ENCODE data around the gene CNOT6.

CNOT6 gene

GRCh38 chr5:180606215-180606785 is 112.1 kb downstream of the CNOT6 start:
- H3K4me2 ChIP-seq (ENCODE audit: low read length): no peak overlapping the region
- no peaks in the 10 kb centered on the region for H3K79me2 ChIP-seq (ENCODE audit: insufficient read depth, low read length)
- no peaks in the 10 kb centered on the region for H3K27me3 ChIP-seq (ENCODE audit: insufficient read depth, low read length)
- H3K27ac ChIP-seq (ENCODE audit: low read depth, low read length, poor library complexity, severe bottlenecking): no peak overlapping the region
- TF ChIP-seq EZH2 (IDR thresholded peaks at IDR 0.05; ENCODE audit: borderline replicate concordance, low read length) (no peak), CTCF (IDR thresholded peaks at IDR 0.05; ENCODE audit: low read length) (no peak)
- no peaks in the 10 kb centered on the region for H3K4me1 ChIP-seq (ENCODE audit: insufficient read depth, low read length, severe bottlenecking)
- H3K4me3 ChIP-seq (ENCODE audit: low read depth, low read length, poor library complexity, severe bottlenecking): no peak overlapping the region
- H3K9me2 ChIP-seq (ENCODE audit: low read depth, low read length): no peaks in the 10 kb centered on the region
- H2AFZ ChIP-seq (ENCODE audit: low read length): no peak overlapping the region
- H4K20me1 ChIP-seq (ENCODE audit: insufficient read depth, low read length): no peaks in the 10 kb centered on the region
- no peak overlapping the region for H3K9ac ChIP-seq (ENCODE audit: low read length)
- H3K9me3 ChIP-seq (ENCODE audit: low read length): no peaks in the 10 kb centered on the region
- H3K36me3 ChIP-seq (ENCODE audit: insufficient read depth, low read length): no peaks in the 10 kb centered on the region
- H3F3A ChIP-seq (ENCODE audit: insufficient read depth, low read length): no peaks in the 10 kb centered on the region

GRCh38 chr5:180607861-180608571 is 113.8 kb downstream of the CNOT6 start:
- no peak overlapping the region for H3K4me3 ChIP-seq (ENCODE audit: low read depth, low read length, poor library complexity, severe bottlenecking)
- H3F3A ChIP-seq (ENCODE audit: insufficient read depth, low read length): no peaks in the 10 kb centered on the region
- H3K9me2 ChIP-seq (ENCODE audit: low read depth, low read length): no peaks in the 10 kb centered on the region
- H4K20me1 ChIP-seq (ENCODE audit: insufficient read depth, low read length): no peaks in the 10 kb centered on the region
- H2AFZ ChIP-seq (ENCODE audit: low read length): no peak overlapping the region
- H3K4me1 ChIP-seq (ENCODE audit: insufficient read depth, low read length, severe bottlenecking): no peaks in the 10 kb centered on the region
- no peaks in the 10 kb centered on the region for H3K36me3 ChIP-seq (ENCODE audit: insufficient read depth, low read length)
- H3K9me3 ChIP-seq (ENCODE audit: low read length): no peaks in the 10 kb centered on the region
- no peak overlapping the region for H3K27ac ChIP-seq (ENCODE audit: low read depth, low read length, poor library complexity, severe bottlenecking)
- H3K4me2 ChIP-seq (ENCODE audit: low read length): no peak overlapping the region
- no peaks in the 10 kb centered on the region for H3K27me3 ChIP-seq (ENCODE audit: insufficient read depth, low read length)
- no peak overlapping the region for H3K9ac ChIP-seq (ENCODE audit: low read length)
- no peaks in the 10 kb centered on the region for H3K79me2 ChIP-seq (ENCODE audit: insufficient read depth, low read length)
- TF ChIP-seq EZH2 (IDR thresholded peaks at IDR 0.05; ENCODE audit: borderline replicate concordance, low read length): no peak
- no peak for TF ChIP-seq CTCF (IDR thresholded peaks at IDR 0.05; ENCODE audit: low read length)

GRCh38 chr5:180608572-180609310 is 114.6 kb downstream of the CNOT6 start:
- Histone ChIP-seq H3K4me3 (ENCODE audit: low read depth, low read length, poor library complexity, severe bottlenecking) (no peak overlapping the region), H3K79me2 (ENCODE audit: insufficient read depth, low read length) (no peaks in the 10 kb centered on the region), H2AFZ (ENCODE audit: low read length) (no peak overlapping the region), H3K4me1 (ENCODE audit: insufficient read depth, low read length, severe bottlenecking) (no peaks in the 10 kb centered on the region), H3K9me3 (ENCODE audit: low read length) (no peaks in the 10 kb centered on the region), H3K36me3 (ENCODE audit: insufficient read depth, low read length) (no peaks in the 10 kb centered on the region), H3K9ac (ENCODE audit: low read length) (no peak overlapping the region), H3K4me2 (ENCODE audit: low read length) (no peak overlapping the region), H3K27me3 (ENCODE audit: insufficient read depth, low read length) (no peaks in the 10 kb centered on the region), H3K27ac (ENCODE audit: low read depth, low read length, poor library complexity, severe bottlenecking) (no peak overlapping the region), H3K9me2 (ENCODE audit: low read depth, low read length) (no peaks in the 10 kb centered on the region), H3F3A (ENCODE audit: insufficient read depth, low read length) (no peaks in the 10 kb centered on the region), H4K20me1 (ENCODE audit: insufficient read depth, low read length) (no peaks in the 10 kb centered on the region)
- TF ChIP-seq EZH2 (IDR thresholded peaks at IDR 0.05; ENCODE audit: borderline replicate concordance, low read length) (no peak), CTCF (IDR thresholded peaks at IDR 0.05; ENCODE audit: low read length) (no peak)

Measured in OCI-LY1 (cell line).